Amniotic epithelial cell (primary cell): ENCODE results near the gene LAG3.

ENCODE experiments used
- DNase-seq: peaks from one replicate; pipeline ENCODE4 v3.0.0-alpha.2; 2010; ENCODE audit warnings: low read depth

Gene LAG3

DNA sequence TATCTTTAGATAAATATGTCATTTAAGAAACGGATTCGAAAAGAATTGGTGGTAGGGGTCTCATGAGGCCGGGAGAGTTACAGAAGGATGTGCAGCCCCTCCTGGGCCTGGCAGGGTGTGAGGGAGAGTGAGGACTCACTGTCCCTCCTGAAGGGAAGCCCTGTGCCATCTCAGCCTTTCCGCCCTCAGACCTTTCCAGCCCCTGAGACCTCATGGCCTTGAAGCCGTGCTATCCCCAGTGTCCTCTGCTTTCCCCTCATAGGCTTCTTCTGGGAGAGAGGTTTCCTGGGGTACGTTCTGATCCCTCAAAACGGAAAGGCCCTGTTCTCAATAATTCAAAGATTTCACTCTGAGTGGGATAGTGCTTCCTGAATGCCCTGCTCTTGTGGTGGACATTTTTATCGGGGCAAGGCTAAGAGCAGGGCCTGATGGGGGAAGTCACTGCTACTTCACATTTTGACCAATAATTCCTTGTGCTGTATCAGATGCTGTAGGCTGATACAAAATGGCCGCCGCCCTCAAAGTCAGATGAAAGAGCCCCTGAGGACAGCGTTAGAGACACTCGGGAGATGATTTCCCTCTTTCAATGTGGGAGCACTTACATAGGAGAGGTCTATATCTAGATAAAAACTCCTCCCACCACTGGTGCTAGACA lies 18.3 kb downstream of the LAG3 start:
- DNase-seq, result no peak

DNA sequence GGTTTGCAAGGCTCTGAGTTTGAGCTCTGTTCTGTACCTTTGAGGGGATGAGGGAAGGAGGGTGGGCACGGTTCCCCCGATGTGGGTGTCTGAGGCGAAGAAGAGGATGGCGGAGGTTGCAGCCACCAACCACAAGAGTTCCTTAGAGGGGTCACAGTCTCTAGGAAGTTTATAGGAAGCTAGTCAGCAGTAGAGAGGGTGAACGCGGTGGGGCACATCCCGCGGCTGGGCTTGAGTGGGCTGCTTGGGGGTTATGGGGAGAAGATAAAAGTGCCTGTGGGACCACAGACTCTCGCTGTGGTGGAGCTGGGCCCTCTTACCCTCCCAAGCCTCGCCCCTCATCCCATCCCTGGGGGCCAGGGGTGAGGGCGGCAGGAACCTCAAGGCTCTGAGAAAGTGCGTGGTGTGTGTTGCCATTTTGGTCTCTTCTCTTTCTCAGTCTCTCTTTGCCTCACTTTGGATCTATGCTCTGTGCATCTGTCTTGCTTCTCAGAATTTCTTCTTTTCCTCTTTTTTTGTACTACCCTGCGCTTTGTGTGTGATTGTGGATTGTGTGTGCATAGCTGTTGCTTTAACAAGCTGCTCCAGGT lies 19.7 kb downstream of the LAG3 start:
- no peak for DNase-seq

DNA sequence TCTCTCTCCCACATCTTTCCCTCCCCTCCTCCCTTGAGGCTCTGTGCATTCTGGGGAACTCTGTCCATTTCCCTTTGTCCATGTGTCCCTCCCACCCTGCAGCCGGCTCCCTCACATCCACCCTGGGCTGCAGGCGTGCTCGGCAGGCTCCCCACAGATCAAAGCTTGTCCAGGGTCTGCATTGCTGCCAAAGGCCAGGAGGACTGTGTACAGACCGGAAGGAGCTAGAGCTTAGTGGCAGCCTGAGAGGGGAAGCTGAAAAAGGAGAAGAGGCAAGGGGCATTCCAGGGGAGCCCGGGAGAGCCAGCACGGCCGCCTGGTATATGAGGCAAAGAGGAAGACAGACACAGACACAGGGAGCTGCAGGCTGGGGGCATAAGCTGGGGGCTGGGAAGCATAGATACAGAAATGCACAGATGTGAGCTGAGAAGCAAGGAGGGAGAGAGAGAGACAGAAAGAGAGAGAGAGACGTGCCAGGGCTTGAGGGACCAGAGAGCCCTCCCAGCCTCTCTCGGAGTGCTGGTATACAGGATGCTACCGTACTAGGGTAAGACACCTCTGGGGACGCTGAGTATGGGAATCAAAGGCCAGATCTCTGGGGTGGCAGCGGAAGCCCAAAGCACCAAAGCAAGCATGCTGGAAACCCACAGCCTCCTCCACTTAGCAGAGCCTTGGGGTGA lies 20.3 kb downstream of the LAG3 start:
- DNase-seq, result no peak

DNA sequence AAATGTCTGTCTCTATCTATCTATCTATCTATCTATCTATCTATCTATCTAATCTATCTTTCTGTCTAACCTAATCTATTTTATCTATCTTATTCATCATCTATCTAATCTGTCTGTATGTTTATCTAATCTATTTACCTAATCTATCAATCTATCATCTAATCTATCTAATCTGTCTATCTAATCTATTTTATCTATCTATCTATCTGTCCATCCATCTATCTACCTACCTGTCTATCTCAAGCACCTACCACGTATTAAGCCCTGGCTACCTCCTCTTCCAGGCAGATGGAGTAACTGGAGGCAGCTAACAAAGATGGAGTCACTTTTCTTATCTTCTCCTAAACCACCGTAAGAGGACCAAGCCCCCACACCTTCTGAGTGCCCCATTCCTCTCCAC lies 22.8 kb downstream of the LAG3 start:
- no peak for DNase-seq

DNA sequence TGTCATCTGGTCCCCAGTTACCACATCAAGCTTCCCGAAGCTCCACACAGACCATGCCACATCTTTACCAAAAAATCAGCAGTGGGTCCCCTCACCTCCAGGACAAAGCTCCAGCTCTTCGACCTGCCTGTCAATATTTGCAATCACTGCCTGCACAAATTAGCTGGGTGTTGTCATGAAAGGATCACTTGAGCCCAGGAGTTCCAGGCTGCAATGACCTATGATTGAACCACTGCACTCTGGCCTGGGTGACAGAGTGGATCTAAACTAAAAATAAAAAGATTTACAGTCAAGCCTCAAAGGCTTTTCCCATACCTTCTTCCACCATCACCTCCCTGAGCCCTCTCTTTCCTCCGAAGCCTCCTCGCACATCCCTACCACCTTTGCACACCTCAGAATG lies 24.3 kb downstream of the LAG3 start:
- DNase-seq, result no peak

DNA sequence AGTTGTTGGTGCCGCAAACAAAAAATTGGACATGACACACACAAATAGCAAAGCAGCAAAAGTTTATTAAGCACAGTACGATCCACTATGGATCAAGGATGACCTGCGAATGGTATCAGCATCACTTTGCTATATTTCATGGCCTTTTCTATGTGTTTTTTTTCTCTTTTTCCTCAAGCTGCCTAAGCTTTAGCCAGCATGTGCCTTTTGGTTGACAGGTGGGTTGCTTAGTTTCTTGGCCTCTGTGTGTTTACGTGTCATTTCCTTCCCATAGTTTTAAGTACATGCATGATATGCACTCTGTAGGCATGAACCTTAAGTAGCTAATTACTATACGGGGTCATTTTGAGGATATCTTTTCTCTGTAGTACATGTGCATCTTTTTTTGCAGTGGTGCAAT lies 26.8 kb downstream of the LAG3 start:
- DNase-seq, result no peak

DNA sequence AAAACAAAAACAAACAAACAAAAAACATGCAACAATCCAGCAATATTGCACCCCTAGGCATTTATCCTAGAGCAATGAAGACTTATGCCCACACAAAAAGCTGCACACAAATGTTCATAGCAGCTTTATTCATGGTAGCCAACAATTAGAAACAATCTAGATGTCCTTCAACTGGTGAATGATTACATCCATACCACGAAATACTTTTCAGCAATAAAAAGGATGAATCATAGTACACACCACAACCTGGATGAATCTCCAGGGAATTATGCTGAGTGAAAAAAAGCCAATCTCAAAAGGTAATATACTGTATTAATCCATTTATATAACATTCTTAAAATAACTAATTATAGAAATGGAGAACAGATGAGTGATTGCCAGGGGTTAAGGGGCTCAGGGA lies 34.9 kb downstream of the LAG3 start:
- DNase-seq, result no peak

DNA sequence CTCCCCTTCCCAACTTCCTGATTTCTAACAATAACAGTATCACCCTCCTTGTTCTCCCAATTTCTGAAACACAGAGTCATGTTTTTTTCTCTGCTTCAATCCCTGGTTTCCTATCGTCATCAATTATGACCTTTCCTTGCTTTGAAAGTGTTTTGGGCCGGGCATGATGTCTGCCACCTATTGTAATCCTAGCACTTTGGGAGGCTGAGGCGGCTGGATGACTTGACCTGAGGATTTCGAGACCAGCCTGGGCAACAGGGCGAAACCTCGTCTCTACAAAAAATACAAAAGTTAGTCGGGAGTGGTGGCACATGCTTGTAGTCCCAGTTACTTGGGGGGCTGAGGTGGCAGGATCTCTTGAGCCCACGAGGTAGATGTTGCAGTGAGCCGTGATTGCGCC lies 36.7 kb downstream of the LAG3 start:
- no peak for DNase-seq

DNA sequence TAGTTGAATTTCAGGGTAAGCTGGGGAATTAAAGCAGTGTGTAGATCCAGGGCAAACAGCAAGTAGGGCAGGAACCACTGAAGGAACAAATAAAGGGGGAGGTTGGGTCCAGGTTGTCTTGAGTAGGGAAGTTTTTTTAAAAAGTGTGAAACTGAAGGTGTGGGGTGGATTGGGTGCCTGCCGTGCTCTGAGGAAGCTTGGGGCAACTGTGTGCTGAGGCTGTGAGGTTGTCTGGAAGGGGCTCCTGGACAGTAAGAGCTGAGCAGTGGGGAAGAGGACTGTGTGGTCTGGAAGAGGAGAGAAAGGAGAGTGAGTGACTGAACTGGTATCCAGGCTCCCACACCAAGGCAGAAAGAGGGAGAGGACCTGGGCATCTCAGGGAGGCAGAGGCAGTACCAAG lies 38.4 kb downstream of the LAG3 start:
- DNase-seq, result no peak

DNA sequence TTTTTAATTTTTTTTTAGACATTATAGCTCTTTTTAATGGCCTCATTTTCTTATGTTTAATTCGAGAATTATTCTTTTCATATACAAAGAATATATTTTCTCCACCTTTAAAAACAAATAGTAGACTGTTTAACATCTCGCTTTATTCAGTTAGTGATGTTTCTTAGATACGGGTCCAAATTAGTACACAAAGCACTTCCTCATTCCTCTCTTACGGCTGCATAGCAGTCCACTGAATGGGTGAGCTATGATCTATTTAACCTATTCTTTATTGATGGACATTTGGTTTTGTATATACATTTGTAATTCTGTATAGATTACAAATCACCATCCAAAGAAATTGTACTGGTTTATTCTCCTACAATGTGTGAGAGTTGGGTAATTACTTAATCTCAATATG lies 41.0 kb downstream of the LAG3 start:
- no peak for DNase-seq

DNA sequence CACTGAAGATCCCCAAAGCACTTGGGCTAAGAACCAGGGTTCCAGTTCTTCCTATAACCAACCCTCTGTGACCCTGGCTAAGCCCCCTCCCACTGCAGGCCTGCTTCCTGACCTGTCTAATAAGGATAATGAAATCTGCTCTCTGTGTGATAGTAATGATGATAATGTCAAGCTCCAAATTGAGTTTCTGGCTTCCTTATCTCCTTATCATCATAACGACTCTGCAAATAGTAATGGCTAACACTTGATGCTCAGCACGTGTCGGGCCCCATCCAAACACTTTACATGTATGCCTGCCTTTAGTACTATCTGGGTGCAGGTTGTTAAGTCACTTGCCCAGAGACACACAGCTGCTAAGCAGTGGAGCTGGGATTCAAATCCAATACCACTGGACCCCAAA lies 44.3 kb downstream of the LAG3 start:
- no peak for DNase-seq

DNA sequence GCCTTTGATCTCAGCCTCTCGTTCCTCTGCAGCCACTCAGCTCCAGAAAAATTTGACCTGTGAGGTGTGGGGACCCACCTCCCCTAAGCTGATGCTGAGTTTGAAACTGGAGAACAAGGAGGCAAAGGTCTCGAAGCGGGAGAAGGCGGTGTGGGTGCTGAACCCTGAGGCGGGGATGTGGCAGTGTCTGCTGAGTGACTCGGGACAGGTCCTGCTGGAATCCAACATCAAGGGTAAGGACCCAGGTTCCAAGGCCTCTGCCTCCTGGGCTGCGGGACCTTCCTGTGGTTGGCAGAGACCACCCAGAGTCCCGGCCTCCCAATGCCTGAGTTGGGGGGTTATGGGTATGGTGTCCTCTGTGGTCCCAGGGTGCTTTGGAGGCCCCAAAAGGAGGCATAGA lies 44.8 kb downstream of the LAG3 start:
- DNase-seq, result no peak

DNA sequence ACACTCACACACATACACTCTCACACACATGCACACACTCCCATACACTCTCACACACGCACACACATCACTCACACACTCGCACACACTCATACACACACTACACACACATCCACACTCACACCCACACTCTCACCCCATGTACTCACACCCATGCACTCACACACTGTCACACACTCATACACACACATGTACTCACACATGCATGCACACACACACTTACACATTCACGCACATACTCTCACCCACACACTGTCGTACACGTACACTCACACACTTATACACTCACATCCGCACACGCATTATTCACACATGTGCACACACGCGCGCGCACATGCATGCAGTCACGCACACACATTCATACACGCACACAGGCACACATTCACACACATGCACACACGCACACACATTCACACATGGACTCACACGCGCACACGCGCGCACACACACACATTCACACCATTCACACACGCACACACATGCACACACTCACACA lies 45.4 kb downstream of the LAG3 start:
- DNase-seq, result no peak

DNA sequence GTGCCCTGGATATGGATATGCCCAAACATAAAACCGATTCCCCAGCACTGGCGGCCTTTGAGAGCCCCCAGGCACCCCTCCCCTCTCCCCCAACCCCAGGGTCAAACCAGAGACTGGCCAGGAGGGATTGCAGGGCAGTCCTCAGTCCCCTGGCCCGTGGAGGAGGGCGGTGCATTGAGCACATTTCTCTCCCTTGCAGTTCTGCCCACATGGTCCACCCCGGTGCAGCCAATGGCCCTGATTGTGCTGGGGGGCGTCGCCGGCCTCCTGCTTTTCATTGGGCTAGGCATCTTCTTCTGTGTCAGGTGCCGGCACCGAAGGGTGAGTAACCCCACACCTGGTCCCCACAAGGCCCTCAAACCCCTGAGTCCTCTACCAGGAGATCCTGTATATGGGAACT lies 45.9 kb downstream of the LAG3 start:
- no peak for DNase-seq

DNA sequence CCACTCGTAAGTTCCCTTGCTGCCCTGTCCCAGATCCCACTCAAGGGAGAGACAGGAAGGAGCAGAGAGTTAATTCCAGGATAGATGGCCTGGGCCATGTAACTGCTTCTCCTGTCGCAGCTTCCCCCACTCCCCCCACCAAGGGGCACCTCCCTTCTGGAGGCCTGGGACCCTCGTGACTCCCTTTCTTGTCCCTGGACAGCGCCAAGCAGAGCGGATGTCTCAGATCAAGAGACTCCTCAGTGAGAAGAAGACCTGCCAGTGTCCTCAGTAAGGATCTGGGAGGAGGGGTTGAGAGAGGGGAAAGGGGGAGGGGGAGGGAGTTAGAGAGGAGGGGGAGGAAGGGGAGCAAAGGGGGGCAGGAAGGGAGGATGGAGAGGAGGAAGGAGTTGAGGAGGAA lies 46.3 kb downstream of the LAG3 start:
- DNase-seq, result no peak

DNA sequence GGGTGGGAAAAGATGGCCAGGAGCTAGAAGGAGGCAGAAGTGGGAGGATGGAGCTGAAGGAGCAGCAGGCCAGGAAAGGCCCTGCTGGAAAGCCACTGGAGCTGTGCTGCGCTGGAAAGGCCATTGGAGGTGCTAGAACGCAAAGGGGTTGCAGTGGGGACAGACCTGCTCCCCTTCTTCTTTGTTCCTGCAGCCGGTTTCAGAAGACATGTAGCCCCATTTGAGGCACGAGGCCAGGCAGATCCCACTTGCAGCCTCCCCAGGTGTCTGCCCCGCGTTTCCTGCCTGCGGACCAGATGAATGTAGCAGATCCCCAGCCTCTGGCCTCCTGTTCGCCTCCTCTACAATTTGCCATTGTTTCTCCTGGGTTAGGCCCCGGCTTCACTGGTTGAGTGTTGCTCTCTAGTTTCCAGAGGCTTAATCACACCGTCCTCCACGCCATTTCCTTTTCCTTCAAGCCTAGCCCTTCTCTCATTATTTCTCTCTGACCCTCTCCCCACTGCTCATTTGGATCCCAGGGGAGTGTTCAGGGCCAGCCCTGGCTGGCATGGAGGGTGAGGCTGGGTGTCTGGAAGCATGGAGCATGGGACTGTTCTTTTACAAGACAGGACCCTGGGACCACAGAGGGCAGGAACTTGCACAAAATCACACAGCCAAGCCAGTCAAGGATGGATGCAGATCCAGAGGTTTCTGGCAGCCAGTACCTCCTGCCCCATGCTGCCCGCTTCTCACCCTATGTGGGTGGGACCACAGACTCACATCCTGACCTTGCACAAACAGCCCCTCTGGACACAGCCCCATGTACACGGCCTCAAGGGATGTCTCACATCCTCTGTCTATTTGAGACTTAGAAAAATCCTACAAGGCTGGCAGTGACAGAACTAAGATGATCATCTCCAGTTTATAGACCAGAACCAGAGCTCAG lies 47.0 kb downstream of the LAG3 start:
- no peak for DNase-seq

DNA sequence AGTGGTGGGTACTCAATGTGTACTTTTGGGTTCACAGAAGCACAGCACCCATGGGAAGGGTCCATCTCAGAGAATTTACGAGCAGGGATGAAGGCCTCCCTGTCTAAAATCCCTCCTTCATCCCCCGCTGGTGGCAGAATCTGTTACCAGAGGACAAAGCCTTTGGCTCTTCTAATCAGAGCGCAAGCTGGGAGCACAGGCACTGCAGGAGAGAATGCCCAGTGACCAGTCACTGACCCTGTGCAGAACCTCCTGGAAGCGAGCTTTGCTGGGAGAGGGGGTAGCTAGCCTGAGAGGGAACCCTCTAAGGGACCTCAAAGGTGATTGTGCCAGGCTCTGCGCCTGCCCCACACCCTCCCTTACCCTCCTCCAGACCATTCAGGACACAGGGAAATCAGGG lies 47.8 kb downstream of the LAG3 start:
- DNase-seq, result no peak

DNA sequence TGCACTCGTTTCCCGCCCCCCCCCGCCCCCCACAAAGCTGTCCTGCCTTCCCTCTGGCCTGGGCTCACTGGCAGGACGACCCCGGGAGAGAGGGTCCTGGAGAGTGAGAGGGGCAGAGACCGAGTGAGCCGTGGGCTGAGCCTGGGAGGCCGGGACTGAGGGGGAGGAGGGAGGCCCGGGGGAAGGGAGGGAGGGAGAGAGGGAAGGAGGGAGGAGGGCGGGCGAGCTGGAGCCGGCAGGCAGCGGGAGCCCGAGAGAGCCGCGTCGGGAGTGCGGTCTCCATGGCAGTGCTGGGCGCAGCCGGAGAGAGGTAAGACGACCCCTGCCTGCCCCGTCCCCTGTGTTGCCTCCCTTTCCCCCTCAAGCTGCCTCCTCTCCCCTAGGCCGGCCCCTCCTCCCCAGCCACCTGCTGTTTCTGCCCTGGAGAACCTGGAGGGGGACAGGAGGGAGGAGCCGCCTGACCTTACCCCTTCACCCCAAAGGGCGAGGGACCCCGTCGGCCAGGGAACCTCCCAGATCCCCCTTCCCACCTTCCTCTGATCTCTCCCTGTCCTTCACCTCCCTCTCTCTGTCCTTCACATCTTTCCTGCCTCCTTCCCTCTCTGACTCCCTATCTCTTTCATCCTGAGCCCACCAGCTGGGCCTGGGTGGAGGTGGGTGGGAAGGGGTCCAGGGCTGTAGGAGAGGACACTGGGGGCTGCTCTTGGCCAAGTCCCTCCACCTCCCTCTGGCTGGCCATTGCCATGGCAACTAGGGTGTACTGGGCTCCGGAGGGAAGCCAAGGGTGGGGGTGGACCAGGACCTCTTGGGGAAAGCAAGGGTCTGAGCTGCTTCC lies 49.5 kb downstream of the LAG3 start, which contains the start of gene GPR162:
TSS of gene GPR162 (plus strand) at position 231 of the 835 bp plus-strand sequence. CDS start 2,078 bp downstream, outside the sequence.
- DNase-seq, result peak; percentile 54

DNA sequence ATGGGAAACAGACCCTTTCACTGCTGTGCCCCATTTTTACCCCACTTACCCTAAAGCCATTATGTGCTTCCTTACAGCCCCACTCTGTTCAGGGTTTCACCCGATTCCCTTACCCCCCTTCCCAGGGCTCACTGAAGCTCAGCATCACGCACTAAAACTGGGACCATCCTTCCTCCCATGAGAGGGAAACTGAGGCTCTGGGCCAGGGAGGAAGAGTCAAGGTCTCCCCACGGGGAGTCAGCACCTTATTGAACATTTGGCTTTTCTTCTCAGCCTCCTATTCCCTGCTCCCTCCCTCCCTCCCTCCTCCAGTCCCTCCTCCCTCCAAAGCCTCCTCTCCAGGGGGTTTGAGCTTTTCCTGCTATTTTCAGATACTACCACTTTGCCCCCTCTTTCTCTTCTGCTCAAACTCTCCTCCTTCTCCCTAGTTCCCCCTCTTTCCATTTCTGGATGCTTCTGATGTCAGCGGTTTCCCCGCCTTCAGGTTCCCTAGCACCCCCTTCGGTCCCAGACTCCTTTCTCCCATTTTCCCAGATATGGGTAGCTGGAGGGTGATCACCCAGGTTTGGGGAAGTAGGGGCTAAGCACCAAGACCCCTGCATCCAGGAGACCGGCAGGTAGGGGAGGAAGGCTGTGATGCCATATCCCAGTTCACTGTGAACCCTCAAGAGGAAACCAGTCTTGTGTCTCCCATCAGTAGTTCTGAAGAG lies 50.3 kb downstream of the LAG3 start:
- DNase-seq, result no peak

DNA sequence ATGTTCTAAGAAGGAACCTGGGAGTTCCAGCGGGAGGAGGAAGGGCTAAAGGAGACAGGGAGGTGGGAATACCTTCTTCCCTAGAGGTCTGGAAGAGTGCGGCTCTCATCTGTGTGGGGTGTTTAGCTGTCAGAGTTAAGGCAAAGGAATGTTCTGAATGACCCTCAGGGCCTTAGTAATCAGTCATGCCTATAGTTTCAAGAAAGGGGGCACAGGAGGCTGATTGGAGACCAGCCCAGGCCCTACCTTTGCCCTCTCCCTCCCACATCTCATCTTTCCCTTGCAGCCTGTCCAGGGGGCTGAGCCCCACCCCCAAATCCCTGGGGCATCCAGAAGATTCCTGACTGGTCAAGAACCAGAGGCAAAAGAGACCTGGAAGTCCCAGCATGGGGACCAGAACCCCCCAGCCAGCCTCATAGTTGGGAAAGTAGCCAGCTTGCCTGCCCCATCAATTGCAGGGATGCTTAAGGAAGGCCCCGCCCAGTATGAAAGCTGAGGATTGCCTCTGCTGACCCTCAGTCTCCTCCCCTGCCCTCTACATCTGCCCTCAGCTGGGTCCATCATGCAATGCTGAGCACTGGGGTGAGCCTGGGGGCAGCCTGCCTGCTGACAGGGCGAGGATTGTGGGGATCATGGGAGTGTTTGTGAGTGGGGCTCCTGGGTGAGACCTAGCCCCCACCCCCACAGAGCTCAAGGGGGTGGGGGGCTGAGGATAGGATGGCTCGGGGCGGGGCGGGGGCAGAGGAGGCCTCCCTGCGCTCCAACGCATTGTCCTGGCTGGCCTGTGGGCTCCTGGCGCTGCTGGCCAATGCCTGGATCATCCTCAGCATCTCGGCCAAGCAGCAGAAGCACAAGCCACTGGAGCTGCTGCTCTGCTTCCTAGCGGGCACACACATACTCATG lies 51.1 kb downstream of the LAG3 start:
- DNase-seq, result no peak
